Measurements from ENCODE around the gene PTCD3. TPM values are rescaled to one million over a fixed set of nuclear protein-coding genes. Genes with fewer than 3 reads are reported as not detected.

The PTCD3 gene
- total and polyA plus RNA-seq, 12 donors = 30.2 to 232 (median 155) TPM

DNA sequence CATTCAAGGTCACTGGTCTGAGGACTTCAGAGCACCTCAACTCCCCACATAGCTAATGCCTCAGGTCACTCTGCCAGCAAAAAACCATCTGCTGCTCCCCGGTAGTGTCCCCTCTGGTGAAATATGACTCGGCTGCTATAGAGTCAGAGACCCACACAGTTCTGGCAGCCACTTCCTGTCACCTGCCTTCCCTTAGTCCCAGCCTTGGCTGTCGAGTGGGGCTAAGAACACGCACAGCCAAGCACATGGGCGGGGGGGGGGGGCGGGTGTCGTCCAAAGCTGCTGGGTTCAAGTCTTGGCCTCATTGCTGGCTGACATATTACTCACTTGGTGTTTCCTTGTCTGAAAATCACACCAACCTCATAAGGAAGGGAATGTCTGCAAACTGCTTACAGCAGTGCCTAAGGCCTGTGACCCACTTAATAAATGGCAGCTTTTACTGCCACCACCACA lies 37.9 kb upstream of the PTCD3 start:
- DNase-seq (no peak), ATAC-seq (peak in 1 of 8 donors; percentile 25)
- Histone ChIP-seq H3K4me1 (peaks cover 0 to 53% (median 18%) of the 10 kb centered on the region in 9 donors), H3K27me3 (no peaks in the 10 kb centered on the region), H3K4me3 (no peak overlapping the region), H3K9me3 (peaks cover 0 to 11% (median 0%) of the 10 kb centered on the region in 11 donors), H3K36me3 (peaks cover 0 to 83% (median 29%) of the 10 kb centered on the region in 9 donors), H3K27ac (peak overlapping the region in 2 of 10 donors; percentile 6 to 19)
- TF ChIP-seq, protein P1, sequence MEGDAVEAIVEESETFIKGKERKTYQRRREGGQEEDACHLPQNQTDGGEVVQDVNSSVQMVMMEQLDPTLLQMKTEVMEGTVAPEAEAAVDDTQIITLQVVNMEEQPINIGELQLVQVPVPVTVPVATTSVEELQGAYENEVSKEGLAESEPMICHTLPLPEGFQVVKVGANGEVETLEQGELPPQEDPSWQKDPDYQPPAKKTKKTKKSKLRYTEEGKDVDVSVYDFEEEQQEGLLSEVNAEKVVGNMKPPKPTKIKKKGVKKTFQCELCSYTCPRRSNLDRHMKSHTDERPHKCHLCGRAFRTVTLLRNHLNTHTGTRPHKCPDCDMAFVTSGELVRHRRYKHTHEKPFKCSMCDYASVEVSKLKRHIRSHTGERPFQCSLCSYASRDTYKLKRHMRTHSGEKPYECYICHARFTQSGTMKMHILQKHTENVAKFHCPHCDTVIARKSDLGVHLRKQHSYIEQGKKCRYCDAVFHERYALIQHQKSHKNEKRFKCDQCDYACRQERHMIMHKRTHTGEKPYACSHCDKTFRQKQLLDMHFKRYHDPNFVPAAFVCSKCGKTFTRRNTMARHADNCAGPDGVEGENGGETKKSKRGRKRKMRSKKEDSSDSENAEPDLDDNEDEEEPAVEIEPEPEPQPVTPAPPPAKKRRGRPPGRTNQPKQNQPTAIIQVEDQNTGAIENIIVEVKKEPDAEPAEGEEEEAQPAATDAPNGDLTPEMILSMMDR (IDR thresholded peaks at IDR 0.05) = no peak
- 61 to 71% methylated on average over 7 of the region's 7 CpGs for WGBS, 2 donors
- intact Hi-C loops (cut with DNase I) = no loop called here

DNA sequence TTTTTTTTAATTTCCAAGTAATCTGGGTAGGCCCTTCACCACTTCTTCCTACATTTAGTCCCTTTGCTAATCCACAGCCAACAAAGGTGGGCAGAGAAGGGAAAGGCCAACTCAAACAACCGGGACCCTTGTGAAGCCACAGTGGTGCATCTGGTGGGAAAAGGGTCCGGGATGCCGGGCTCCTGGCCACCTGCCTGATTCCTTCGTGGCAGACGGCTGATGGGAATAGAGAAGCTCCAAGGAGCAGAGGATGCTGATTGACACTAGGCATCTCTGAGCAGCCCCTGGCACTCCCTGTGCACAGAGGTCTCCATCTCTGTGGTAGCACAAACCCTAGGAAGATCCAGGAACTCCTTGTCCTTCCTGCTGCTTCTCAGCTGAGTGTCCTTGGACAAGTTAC lies 37.4 kb upstream of the PTCD3 start:
- H3K27me3 ChIP-seq = no peaks in the 10 kb centered on the region
- H3K9me3 ChIP-seq = peaks cover 0 to 7% (median 0%) of the 10 kb centered on the region in 11 donors
- DNase-seq (no peak), ATAC-seq (no peak)
- H3K4me1 ChIP-seq = peaks cover 0 to 56% (median 19%) of the 10 kb centered on the region in 9 donors
- TF ChIP-seq, protein P1 (IDR thresholded peaks at IDR 0.05) = no peak
- no peak overlapping the region for H3K4me3 ChIP-seq
- H3K27ac ChIP-seq = peak overlapping the region in 2 of 10 donors; percentile 6 to 19
- WGBS, 2 donors = 98 to 99% methylated on average over 5 of the region's 5 CpGs
- intact Hi-C loops (cut with DNase I) = no loop called here
- H3K36me3 ChIP-seq = peaks cover 0 to 80% (median 26%) of the 10 kb centered on the region in 9 donors

DNA sequence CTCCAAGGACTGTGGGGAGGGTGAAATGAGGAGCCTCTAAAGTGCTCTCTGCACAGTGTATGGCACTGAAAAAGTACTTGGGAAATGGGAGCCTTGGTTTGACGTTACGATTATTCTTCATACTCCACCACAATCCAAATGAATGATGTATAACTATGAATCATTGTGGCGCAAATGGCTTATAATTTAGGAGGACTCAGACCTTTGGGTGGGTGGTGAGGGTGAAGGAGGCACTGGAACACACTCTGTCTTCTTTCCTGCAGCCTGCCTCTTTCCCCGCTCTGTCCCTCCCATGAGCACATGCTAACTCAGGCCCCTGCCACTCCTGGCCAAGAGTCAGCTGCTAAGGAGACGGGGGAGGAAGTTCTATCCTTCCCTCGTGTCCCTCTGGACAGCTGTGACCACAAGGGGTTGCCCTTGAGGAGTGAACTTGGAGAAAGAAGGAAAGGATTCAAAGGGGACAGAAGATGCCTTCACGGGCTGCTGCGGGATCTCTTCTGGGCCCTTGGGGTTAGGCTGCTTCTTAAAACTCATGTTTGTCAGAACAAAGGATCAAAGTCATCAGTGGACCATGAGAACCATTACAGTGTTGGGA lies 36.8 kb upstream of the PTCD3 start:
- 76 to 83% methylated on average over 8 of the region's 8 CpGs for WGBS, 2 donors
- Histone ChIP-seq H3K36me3 (peaks cover 0 to 80% (median 26%) of the 10 kb centered on the region in 9 donors), H3K4me3 (no peak overlapping the region), H3K4me1 (peaks cover 0 to 56% (median 19%) of the 10 kb centered on the region in 9 donors), H3K27me3 (no peaks in the 10 kb centered on the region), H3K9me3 (peaks cover 0 to 1% (median 0%) of the 10 kb centered on the region in 11 donors), H3K27ac (peak overlapping the region in 1 of 10 donors; percentile 19)
- peak in 1 of 2 donors; percentile 31 for DNase-seq
- TF ChIP-seq, protein P1 (IDR thresholded peaks at IDR 0.05) = peak in 2 of 9 donors; percentile 14 to 24
- intact Hi-C loops (cut with DNase I) = no loop called here
- no peak for ATAC-seq

DNA sequence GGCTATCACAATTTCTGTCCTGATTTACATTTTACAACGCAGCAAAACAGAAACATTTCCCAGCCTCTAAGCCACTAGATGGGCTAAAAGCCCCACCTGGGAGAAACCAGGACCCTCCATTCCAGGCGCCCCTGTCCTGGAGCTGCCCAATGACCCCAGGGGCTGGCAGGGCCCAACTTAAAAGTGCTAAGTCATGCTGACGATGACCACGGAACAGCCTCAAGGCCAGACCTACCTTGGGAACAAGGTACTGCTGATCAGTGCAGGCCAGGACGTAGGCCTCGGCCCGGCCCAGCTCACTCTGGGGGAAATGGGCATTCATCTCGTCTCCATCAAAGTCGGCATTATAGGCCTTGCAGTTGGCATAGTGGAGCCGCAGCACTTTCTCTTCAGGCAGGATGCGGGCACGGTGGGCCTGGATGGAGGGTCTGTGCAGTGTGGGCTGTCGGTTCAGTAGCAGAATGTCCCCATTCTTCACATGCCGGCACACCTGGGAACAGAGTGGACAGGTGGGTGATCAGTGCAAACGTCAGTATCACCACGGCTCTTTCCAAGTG lies 36.2 kb upstream of the PTCD3 start:
- Histone ChIP-seq H3K9me3 (no peaks in the 10 kb centered on the region), H3K4me1 (peaks cover 0 to 56% (median 19%) of the 10 kb centered on the region in 9 donors), H3K36me3 (peaks cover 0 to 80% (median 23%) of the 10 kb centered on the region in 9 donors), H3K27me3 (no peaks in the 10 kb centered on the region), H3K27ac (no peak overlapping the region), H3K4me3 (no peak overlapping the region)
- DNase-seq (no peak), ATAC-seq (no peak)
- intact Hi-C loops (cut with DNase I) = loop anchor here in 9 of 10 donors (5.0 to 10.0 kb wide), 8 partner anchors 33 to 435 kb away; partner anchors contain the start of gene ST3GAL5 (in 1 of the 9)
- 97 to 99% methylated on average over 16 of the region's 16 CpGs for WGBS, 2 donors
- TF ChIP-seq, protein P1 (IDR thresholded peaks at IDR 0.05) = no peak

Data from heart right ventricle (tissue), 16 donors.